C4-2B (cell line): Measurements from ENCODE around the gene SLC35E2B.

Experiments used
- ZFX ChIP-seq: fragments of 450-650 bp; IDR thresholded peaks from 2 replicates; pipeline ENCODE4 v1.6.1; 2017
- TF ChIP-seq, protein P1 (sequence below): fragments of 450-650 bp; conservative IDR thresholded peaks from 2 replicates; pipeline ENCODE4 v1.5.1; 2017; ENCODE audit warnings: mild to moderate bottlenecking

DNA sequence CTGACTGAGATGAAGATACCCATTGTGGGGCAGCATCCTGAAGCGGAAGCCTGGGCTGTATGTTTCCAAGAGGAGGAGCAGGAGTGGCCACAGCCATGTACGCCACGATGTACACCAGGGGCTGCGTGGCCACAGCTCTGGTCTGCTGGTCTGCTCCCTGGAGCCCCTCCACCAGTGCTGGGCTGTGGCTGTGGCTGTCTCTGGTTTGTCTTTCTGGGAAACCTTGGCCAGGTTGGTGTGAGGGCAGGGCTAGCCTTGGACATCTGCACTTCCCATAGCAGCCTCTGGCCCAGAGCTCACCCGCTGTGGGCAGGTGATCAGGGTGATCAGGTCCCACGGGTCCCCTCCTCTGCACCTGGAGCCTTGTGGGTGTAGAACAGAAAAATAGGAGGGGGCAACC is 74.7 kb downstream of the SLC35E2B start:
- TF ChIP-seq, protein P1, sequence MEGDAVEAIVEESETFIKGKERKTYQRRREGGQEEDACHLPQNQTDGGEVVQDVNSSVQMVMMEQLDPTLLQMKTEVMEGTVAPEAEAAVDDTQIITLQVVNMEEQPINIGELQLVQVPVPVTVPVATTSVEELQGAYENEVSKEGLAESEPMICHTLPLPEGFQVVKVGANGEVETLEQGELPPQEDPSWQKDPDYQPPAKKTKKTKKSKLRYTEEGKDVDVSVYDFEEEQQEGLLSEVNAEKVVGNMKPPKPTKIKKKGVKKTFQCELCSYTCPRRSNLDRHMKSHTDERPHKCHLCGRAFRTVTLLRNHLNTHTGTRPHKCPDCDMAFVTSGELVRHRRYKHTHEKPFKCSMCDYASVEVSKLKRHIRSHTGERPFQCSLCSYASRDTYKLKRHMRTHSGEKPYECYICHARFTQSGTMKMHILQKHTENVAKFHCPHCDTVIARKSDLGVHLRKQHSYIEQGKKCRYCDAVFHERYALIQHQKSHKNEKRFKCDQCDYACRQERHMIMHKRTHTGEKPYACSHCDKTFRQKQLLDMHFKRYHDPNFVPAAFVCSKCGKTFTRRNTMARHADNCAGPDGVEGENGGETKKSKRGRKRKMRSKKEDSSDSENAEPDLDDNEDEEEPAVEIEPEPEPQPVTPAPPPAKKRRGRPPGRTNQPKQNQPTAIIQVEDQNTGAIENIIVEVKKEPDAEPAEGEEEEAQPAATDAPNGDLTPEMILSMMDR, result no peak
- no peak for TF ChIP-seq ZFX
